GM12891 (cell line): ENCODE measurements around the gene THUMPD1.
"Not testable (repeated sequence)": the region's sequence is repeated elsewhere in the genome, so short reads cannot be mapped to it uniquely, and the experiment has no call there.

Source experiments
- POLR2A ChIP-seq: IDR thresholded peaks from 2 replicates; pipeline ENCODE4 v1.6.1; 2011; ENCODE audit warnings: low read depth, low read length, control low read depth
- SPI1 ChIP-seq: IDR thresholded peaks from 2 replicates; pipeline ENCODE4 v1.6.1; 2011; ENCODE audit warnings: low read depth, low read length, control low read depth
- TAF1 ChIP-seq: IDR thresholded peaks from 2 replicates; pipeline ENCODE4 v1.6.1; 2011; ENCODE audit warnings: low read depth, low read length, control low read depth

GRCh38 chr16:20764448-20764847, 22.8 kb upstream of the THUMPD1 start:
- TF ChIP-seq POLR2A, TAF1, SPI1: not testable (repeated sequence)
